Activated T-cell treated with anti-CD3 and anti-CD28 coated beads for 1 hour (primary cell): ENCODE data around the gene UBE2M.
"Not testable (repeated sequence)": the region's sequence is repeated elsewhere in the genome, so short reads cannot be mapped to it uniquely, and the experiment has no call there.

Experiments
- DNase-seq: peaks from one replicate; pipeline ENCODE4 v3.0.0-alpha.2; 2020; ENCODE audit warnings: low read depth

The UBE2M gene

GRCh38 chr19:58555369-58555885, 3.0 kb downstream of the UBE2M start:
- DNase-seq, result no peak

DNA sequence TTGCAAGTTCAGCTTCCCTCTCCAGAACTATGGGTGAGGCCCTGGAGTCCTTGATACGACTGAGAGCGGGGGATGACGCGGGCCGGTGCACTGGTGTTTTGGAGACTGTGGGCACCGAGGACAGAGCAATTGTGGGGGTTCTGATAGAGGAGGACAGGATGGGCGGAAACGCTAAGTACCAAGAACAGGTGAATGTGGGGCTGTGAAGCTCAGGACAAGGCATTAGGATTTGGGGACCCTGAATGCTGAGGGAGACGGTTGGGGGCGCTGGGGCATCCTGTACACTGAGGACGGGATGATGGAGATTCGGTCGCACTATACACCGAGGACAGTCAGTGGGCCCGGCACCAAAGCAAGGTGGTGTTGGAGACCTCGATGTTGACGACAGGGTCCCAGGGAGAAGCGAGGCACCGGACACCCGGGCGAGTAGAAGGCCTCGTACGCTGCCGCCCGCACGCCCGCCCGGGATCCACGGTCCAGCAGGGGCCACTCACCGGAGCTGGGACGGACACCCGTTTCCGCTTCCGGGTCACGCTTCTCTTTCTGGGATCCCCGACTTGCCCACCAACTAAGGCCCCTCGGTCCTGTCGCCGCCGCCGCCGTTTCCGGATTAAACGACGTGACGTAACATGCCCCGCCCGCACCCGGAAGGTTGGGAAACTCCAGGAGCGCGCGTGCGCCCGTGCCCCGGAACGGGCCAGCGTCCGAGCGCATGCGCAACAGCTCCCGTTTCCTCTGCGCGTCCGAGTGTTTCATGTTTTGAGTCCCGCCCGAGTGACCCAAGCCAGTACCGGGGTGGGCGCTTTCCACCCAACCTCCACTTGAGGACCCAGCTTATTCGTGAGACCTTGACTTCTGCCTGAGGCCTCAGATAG, 3.7 kb downstream of the UBE2M start, which contains the start of gene CHMP2A:
Gene CHMP2A, minus strand, starts transcription at position 612 of the 875 bp plus-strand sequence. CDS start 893 bp downstream, outside the sequence.
- peak; percentile 98 for DNase-seq

- DNase-seq, result no peak
Observed at GRCh38 chr19:58553799-58554493, 4.5 kb downstream of the UBE2M start.

- no peak for DNase-seq
Observed at GRCh38 chr19:58552655-58553054, 5.8 kb downstream of the UBE2M start.

GRCh38 chr19:58551577-58552471, 6.6 kb downstream of the UBE2M start:
- no peak for DNase-seq

- no peak for DNase-seq
Observed at GRCh38 chr19:58551123-58551497, 7.3 kb downstream of the UBE2M start.

GRCh38 chr19:58550362-58551122, 7.9 kb downstream of the UBE2M start:
- DNase-seq, result no peak

DNA sequence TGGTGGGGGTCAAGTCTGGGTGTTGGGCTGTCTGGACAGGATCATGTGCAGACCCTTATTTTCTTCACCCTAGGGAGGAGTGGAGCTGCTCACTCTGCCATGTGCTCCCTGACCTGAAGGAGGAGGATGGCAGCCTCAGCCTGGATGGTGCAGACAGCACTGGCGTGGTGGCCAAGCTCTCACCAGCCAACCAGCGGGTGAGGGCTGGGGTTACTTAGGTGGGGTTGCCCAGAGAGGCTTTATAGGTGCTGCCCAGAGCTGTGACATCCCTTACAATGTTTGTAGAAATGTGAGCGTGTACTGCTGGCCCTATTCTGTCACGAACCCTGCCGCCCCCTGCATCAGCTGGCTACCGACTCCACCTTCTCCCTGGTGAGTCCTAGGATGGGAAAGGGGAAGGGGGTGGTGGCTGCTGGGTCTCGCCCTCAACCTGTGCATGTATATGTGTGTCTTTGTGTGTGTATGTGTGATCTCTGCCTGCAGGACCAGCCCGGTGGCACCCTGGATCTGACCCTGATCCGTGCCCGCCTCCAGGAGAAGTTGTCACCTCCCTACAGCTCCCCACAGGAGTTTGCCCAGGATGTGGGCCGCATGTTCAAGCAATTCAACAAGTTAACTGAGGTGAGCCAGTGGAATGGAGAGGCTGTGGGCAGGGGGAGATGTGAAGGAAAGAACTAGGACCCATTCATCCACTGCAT, 8.6 kb downstream of the UBE2M start:
- no peak for DNase-seq

- no peak for DNase-seq
Observed at GRCh38 chr19:58548859-58549663, 9.3 kb downstream of the UBE2M start.

DNA sequence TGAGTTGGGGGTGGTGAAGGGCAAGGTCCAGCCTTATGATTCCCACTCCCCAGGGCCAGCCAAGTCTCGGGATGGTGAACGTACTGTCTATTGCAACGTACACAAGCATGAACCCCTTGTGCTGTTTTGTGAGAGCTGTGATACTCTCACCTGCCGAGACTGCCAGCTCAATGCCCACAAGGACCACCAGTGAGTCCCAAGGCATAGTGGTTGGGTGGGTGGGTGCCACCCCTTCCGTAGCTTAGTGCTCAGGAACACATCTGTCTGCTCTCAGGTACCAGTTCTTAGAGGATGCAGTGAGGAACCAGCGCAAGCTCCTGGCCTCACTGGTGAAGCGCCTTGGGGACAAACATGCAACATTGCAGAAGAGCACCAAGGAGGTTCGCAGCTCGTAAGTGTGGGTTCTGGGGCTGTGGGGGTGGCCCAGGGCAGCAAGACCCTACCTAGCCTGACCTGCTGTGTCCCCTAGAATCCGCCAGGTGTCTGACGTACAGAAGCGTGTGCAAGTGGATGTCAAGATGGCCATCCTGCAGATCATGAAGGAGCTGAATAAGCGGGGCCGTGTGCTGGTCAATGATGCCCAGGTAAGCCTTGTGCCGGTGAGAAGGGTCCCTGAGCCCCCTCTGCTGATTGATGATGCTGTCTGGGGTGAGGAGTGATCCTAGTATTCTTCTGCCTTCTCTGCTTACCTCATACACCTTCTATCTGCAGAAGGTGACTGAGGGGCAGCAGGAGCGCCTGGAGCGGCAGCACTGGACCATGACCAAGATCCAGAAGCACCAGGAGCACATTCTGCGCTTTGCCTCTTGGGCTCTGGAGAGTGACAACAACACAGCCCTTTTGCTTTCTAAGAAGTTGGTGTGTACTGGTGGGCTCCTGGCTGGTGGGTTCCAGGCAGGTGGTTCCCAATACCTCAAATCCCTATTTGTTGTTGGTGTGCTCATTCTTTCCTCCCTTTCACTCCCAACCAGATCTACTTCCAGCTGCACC, 10.8 kb downstream of the UBE2M start:
- DNase-seq, result no peak

- no peak for DNase-seq
Observed at GRCh38 chr19:58546019-58546530, 12.3 kb downstream of the UBE2M start.

DNA sequence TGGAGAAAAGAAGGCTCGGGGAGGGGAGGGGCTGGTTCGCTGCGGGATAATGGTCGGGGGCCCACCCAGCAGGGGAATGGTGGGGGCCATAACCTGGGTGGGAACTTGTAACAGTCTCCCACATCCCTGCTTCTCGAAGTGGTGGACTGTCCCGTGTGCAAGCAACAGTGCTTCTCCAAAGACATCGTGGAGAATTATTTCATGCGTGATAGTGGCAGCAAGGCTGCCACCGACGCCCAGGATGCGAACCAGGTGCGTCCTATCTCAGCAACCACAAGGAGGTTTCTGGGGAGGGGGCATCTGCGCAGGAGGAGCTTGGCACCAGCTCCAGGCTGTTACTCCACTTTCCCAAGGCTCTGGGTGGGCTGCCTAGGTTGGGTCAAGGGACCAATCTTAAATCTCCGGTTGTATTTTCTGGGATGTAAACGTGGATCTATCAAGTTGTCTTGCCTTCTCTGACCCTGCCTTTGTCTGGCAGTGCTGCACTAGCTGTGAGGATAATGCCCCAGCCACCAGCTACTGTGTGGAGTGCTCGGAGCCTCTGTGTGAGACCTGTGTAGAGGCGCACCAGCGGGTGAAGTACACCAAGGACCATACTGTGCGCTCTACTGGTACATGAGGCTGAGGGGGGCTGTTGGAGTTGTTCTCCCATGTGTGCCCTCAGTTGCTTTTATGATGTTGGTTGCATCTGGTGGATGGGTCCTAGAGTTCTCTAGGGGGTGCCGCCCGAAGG, 13.0 kb downstream of the UBE2M start:
- DNase-seq, result no peak

- DNase-seq, result peak; percentile 67
Observed at GRCh38 chr19:58544591-58545285, 13.7 kb downstream of the UBE2M start.

DNA sequence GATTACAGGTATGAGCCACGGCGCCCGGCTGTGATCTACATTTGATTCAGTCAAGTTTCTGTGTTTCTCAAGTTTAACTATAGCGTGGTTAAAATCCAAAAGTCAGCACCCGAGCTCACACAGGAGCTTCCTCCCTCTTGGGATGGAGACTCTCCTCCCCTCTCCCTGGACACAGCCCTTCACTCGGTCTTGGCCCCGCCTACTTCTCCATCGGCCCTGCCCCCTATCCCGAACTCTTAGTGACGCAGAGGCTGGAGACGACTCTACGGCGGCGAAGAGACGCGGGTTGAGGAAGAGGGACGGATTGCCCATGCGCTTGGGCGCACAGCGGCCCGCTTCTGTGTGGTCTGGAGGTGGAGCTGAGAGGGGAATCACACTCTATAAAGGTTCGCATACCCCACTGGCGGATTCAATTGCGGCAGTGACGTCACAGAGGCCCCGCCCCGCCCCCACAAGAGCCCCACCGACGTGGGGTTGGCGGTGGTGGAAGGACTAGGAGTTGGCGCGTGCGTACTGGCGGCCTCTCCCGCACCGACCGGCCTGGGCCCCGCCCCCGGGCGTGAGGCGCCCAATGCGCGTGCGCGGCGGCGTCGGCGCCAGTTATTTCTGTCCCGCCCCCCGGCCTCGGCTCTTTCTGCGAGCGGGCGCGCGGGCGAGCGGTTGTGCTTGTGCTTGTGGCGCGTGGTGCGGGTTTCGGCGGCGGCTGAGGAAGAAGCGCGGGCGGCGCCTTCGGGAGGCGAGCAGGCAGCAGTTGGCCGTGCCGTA, 14.4 kb downstream of the UBE2M start, which contains the start of gene TRIM28:
Gene TRIM28, plus strand, starts transcription at position 239 of the 765 bp plus-strand sequence. CDS start 694 bp downstream, outside the sequence.
- peak; percentile 100 for DNase-seq

DNA sequence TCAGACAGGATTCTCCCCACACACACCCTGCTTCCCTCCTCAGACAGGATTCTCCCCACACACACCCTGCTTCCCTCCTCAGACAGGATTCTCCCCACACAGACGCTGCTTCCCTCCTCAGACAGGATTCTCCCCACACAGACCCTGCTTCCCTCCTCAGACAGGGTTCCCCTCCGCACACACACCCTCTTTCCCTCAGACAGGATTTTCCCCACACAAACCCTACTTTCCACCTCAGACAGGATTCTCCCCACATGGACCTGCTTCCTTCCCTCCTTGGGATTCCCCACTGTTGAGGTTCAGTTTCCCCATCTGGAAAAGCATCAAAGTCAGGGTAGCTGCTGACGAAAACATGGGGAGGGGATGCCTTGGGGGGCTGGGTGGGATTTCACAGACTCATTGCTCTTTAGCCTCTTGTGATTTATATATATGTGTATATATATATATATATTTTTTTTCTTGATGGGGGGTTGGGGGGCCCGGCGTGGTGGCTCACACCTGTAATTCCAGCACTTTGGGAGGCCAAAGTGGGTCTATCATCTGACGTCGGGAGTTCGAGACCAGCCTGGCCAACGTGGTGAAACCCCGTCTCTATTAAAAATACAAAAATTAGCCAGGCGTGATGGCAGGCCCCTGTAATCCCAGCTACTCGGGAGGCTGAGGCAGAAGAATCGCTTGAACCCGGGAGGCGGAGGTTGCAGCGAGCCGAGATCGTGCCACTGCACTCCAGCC, 15.6 kb downstream of the UBE2M start:
- DNase-seq, result not testable (repeated sequence)
